ENCODE data around the gene GNG11. TPM values are rescaled to one million over a fixed set of nuclear protein-coding genes. Genes with fewer than 3 reads are reported as not detected.
"Not testable (repeated sequence)": the region's sequence is repeated elsewhere in the genome, so short reads cannot be mapped to it uniquely, and the experiment has no call there.

Gene GNG11
- total RNA-seq, 1 experiment from 2014 or later, result not detected

GRCh38 chr7:93910076-93910994 lies 11.2 kb upstream of the GNG11 start:
- Histone ChIP-seq H3K27ac (ENCODE audit: low read depth, low read length) (no peak overlapping the region), H3K4me2 (ENCODE audit: low read length) (peak overlapping the region; percentile 45), H3K4me3 (replicated peaks in 1 of 2; ENCODE audit: low read depth in 1 of 2, low read length in 2 of 2) (no peak overlapping the region), H3K9me2 (ENCODE audit: insufficient read depth) (no peaks in the 10 kb centered on the region), H4K20me1 (ENCODE audit: insufficient read depth) (no peaks in the 10 kb centered on the region), H2AFZ (ENCODE audit: low read depth, low read length, poor library complexity, severe bottlenecking) (no peak overlapping the region), H3K79me2 (ENCODE audit: insufficient read depth, low read length) (no peaks in the 10 kb centered on the region), H3K4me1 (ENCODE audit: control insufficient read depth in 1 of 2, insufficient read depth in 2 of 2, low read length in 2 of 2) (peaks cover 15 to 21% of the 10 kb centered on the region in 2 experiments; a peak in 3 of 4 replicates), H3K27me3 (ENCODE audit: insufficient read depth, low read length) (no peaks in the 10 kb centered on the region), H3K36me3 (ENCODE audit: control insufficient read depth in 1 of 2, insufficient read depth in 2 of 2, low read length in 2 of 2) (no peaks in the 10 kb centered on the region), H3K9ac (ENCODE audit: low read length) (no peak overlapping the region), H3K9me3 (ENCODE audit: control insufficient read depth in 1 of 2, insufficient read depth in 1 of 2, low read depth in 1 of 2, low read length in 2 of 2) (no peaks in the 10 kb centered on the region)
- no peak for DNase-seq (ENCODE audit: low read depth, low spot score)
- ChIA-PET RAD21 (ENCODE audit: low non-redundant PET in 1 of 2, low total read pairs in 2 of 2, uncharacterized antibody in 2 of 2, unreplicated experiment in 2 of 2) (no interaction called here), CTCF (interaction anchor here (0.7 kb wide), 1 partner anchor 527 kb away, joined by 3 read pairs; no protein-coding TSS in a partner anchor), POLR2A (no interaction called here)
- intact Hi-C loops (cut with micrococcal nuclease), result no loop called here
- TF ChIP-seq FOSL1 (IDR thresholded peaks at IDR 0.05; ENCODE audit: low read depth) (peak; percentile 19; the same call in 1 of the 2 replicates), TCF7L2 (IDR thresholded peaks at IDR 0.05; ENCODE audit: borderline replicate concordance, extremely low read depth, insufficient read depth, insufficient read length) (peak; percentile 62), RAD21 (IDR thresholded peaks at IDR 0.05; ENCODE audit: low read depth) (no peak), POLR2AphosphoS5 (IDR thresholded peaks at IDR 0.05; ENCODE audit: low read depth, low read length) (no peak), SP1 (IDR thresholded peaks at IDR 0.05; ENCODE audit: low read depth) (no peak), EZH2phosphoT487 (IDR thresholded peaks at IDR 0.05; ENCODE audit: borderline replicate concordance) (no peak), POLR2A (IDR thresholded peaks at IDR 0.05; ENCODE audit: borderline replicate concordance, extremely low read depth, insufficient read depth, insufficient read length) (no peak), JUND (IDR thresholded peaks at IDR 0.05) (peak; percentile 30; the same call in 1 of the 2 replicates), EZH2 (IDR thresholded peaks at IDR 0.05) (no peak)
- TF ChIP-seq, protein P1, sequence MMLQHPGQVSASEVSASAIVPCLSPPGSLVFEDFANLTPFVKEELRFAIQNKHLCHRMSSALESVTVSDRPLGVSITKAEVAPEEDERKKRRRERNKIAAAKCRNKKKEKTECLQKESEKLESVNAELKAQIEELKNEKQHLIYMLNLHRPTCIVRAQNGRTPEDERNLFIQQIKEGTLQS (IDR thresholded peaks at IDR 0.05), result no peak
- TF ChIP-seq, protein P2, sequence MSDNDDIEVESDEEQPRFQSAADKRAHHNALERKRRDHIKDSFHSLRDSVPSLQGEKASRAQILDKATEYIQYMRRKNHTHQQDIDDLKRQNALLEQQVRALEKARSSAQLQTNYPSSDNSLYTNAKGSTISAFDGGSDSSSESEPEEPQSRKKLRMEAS (IDR thresholded peaks at IDR 0.05), result no peak
- no TSS peak for BruUV-seq (replicated peaks)
- ATAC-seq, result no peak

DNA sequence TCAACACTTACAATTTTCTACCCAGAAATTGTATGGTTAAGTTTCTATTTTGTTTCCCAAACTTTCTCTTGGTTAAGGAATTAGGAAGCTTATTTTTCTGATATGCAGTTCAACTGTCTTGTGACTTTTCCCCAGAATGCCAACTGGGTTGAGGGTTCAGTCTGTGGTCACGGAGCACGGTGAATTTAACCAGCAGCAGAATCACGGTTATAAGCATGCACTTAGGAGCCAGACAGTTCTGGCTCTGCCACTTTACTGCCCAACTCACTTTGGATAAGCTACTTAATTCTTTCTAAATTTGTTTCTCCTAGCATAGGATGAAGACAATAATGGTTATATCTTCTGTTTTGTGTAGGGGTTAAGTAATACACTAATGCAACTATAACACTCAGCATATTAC lies 10.3 kb upstream of the GNG11 start:
- ATAC-seq; H3K4me3 ChIP-seq (replicated peaks in 1 of 2; ENCODE audit: low read depth in 1 of 2, low read length in 2 of 2); intact Hi-C loops (cut with micrococcal nuclease); CTCF ChIA-PET; H4K20me1 ChIP-seq (ENCODE audit: insufficient read depth); H3K36me3 ChIP-seq (ENCODE audit: control insufficient read depth in 1 of 2, insufficient read depth in 2 of 2, low read length in 2 of 2); H3K9me2 ChIP-seq (ENCODE audit: insufficient read depth); RAD21 ChIA-PET (ENCODE audit: low non-redundant PET in 1 of 2, low total read pairs in 2 of 2, uncharacterized antibody in 2 of 2, unreplicated experiment in 2 of 2); BruUV-seq (replicated peaks); H2AFZ ChIP-seq (ENCODE audit: low read depth, low read length, poor library complexity, severe bottlenecking); H3K27me3 ChIP-seq (ENCODE audit: insufficient read depth, low read length); DNase-seq (ENCODE audit: low read depth, low spot score); H3K9ac ChIP-seq (ENCODE audit: low read length); POLR2A ChIA-PET; H3K9me3 ChIP-seq (ENCODE audit: control insufficient read depth in 1 of 2, insufficient read depth in 1 of 2, low read depth in 1 of 2, low read length in 2 of 2); H3K79me2 ChIP-seq (ENCODE audit: insufficient read depth, low read length); H3K4me2 ChIP-seq (ENCODE audit: low read length); H3K27ac ChIP-seq (ENCODE audit: low read depth, low read length): not testable (repeated sequence)
- peaks cover 16 to 27% of the 10 kb centered on the region in 2 experiments; a peak in 3 of 4 replicates for H3K4me1 ChIP-seq (ENCODE audit: control insufficient read depth in 1 of 2, insufficient read depth in 2 of 2, low read length in 2 of 2)

- H3K27ac ChIP-seq (ENCODE audit: low read depth, low read length); H3K9me3 ChIP-seq (ENCODE audit: control insufficient read depth in 1 of 2, insufficient read depth in 1 of 2, low read depth in 1 of 2, low read length in 2 of 2); H3K4me2 ChIP-seq (ENCODE audit: low read length); DNase-seq (ENCODE audit: low read depth, low spot score); CTCF ChIA-PET; POLR2A ChIA-PET; RAD21 ChIA-PET (ENCODE audit: low non-redundant PET in 1 of 2, low total read pairs in 2 of 2, uncharacterized antibody in 2 of 2, unreplicated experiment in 2 of 2); ATAC-seq; H3K9ac ChIP-seq (ENCODE audit: low read length); H3K4me3 ChIP-seq (replicated peaks in 1 of 2; ENCODE audit: low read depth in 1 of 2, low read length in 2 of 2); H4K20me1 ChIP-seq (ENCODE audit: insufficient read depth); H3K9me2 ChIP-seq (ENCODE audit: insufficient read depth); intact Hi-C loops (cut with micrococcal nuclease); H2AFZ ChIP-seq (ENCODE audit: low read depth, low read length, poor library complexity, severe bottlenecking); BruUV-seq (replicated peaks); H3K79me2 ChIP-seq (ENCODE audit: insufficient read depth, low read length); H3K27me3 ChIP-seq (ENCODE audit: insufficient read depth, low read length); H3K36me3 ChIP-seq (ENCODE audit: control insufficient read depth in 1 of 2, insufficient read depth in 2 of 2, low read length in 2 of 2): not testable (repeated sequence)
- peaks cover 16 to 27% of the 10 kb centered on the region in 2 experiments; a peak in 3 of 4 replicates for H3K4me1 ChIP-seq (ENCODE audit: control insufficient read depth in 1 of 2, insufficient read depth in 2 of 2, low read length in 2 of 2)
These were observed 9.9 kb upstream of the GNG11 start for GRCh38 chr7:93911661-93912060.

Measured in HCT116 (cell line).